GM12878 (cell line): ENCODE results near the gene NUP93. TPM values are rescaled to one million over a fixed set of nuclear protein-coding genes. Genes with fewer than 3 reads are reported as not detected.

ENCODE experiments used
- ATAC-seq: fragments of 200-7000 bp; cut with Tn5 transposase; 3 replicates; pipeline ENCODE4 v1.9.1; 2020; ENCODE audit warnings: mild to moderate bottlenecking, moderate library complexity
- BruUV-seq: library from RNA; stranded (reverse); fragments of 400-500 nt; replicated peaks from 2 replicates; lab custom pipeline; 2021; lab: Mats Ljungman, UMichigan
- CTCF ChIA-PET: fragments of 300-600 bp; sonication (Branson Sonifier 250); formaldehyde crosslinking; extraction: SDS; loops from one replicate; lab custom pipeline; 2021; ENCODE audit warnings: inconsistent platforms; lab: Yijun Ruan, JAX
- POLR2A ChIA-PET: fragments of 350-600 bp; formaldehyde crosslinking; extraction: SDS; loops from one replicate; lab custom pipeline; 2021; ENCODE audit warnings: inconsistent platforms; lab: Charles Lee
- RAD21 ChIA-PET: fragments of 300-600 bp; sonication (Branson Sonifier 250); formaldehyde crosslinking; loops from one replicate; lab custom pipeline; 2023; ENCODE audit warnings: antibody characterized with exemption; ENCODE audit not compliant: unreplicated experiment; lab: Charles Lee
- SMC1A ChIA-PET: fragments of 300-600 bp; sonication (Branson Sonifier 250); formaldehyde crosslinking; loops from one replicate; lab custom pipeline; 2023; ENCODE audit not compliant: unreplicated experiment, uncharacterized antibody; lab: Charles Lee
- DNase-seq: peaks from one replicate; pipeline ENCODE4 v3.0.0-alpha.2; 2011; ENCODE audit warnings: low read depth, low spot score
- FAIRE-seq: peaks from 3 replicates; lab custom pipeline; 2011; peaks lifted over from hg19 to GRCh38; lab: Jason Lieb, UNC
- H2AFZ ChIP-seq: 2 replicates; pipeline ENCODE4 v1.6.0; 2011; ENCODE audit warnings: low read depth, low read length, control low read depth; ENCODE audit not compliant: control insufficient read depth
- H3K27ac ChIP-seq: 2 replicates; pipeline ENCODE4 v1.5.1; 2011; ENCODE audit warnings: control low read depth; ENCODE audit not compliant: control insufficient read depth, insufficient read depth
- H3K27me3 ChIP-seq, 2 experiments: replicated peaks in 1 of 2; 2 replicates each; pipeline versions ENCODE4 v1.6.0 to v1.6.1; 2011; ENCODE audit warnings: low read length in 1 of 2; ENCODE audit not compliant: control insufficient read depth in 2 of 2, insufficient read depth in 2 of 2
- H3K36me3 ChIP-seq, 2 experiments: 2 replicates each; pipeline ENCODE4 v1.5.1; 2011; ENCODE audit warnings: low read length in 1 of 2; ENCODE audit not compliant: control insufficient read depth in 2 of 2, insufficient read depth in 2 of 2
- H3K4me1 ChIP-seq: 2 replicates; pipeline ENCODE4 v1.6.1; 2011; ENCODE audit warnings: mild to moderate bottlenecking, low read length, moderate library complexity, mixed read lengths; ENCODE audit not compliant: control insufficient read depth, insufficient read depth
- H3K4me2 ChIP-seq: 2 replicates; pipeline ENCODE4 v1.6.0; 2011; ENCODE audit warnings: control low read depth; ENCODE audit not compliant: control insufficient read depth, insufficient read depth
- H3K4me3 ChIP-seq: fragments of 200-600 bp; sonication (generic); 2 replicates; pipeline ENCODE4 v1.5.1; 2016
- H3K79me2 ChIP-seq: 2 replicates; pipeline ENCODE4 v1.6.0; 2011; ENCODE audit warnings: low read length; ENCODE audit not compliant: control insufficient read depth, insufficient read depth
- H3K9ac ChIP-seq: 2 replicates; pipeline ENCODE4 v1.8.0; 2011; ENCODE audit warnings: low read length, control low read depth, mixed read lengths; ENCODE audit not compliant: control insufficient read depth, insufficient read depth
- H3K9me3 ChIP-seq: replicated peaks from 3 replicates; pipeline ENCODE4 v1.5.1; 2011; ENCODE audit warnings: mild to moderate bottlenecking, low read length; ENCODE audit not compliant: control insufficient read depth, insufficient read depth
- H4K20me1 ChIP-seq: 2 replicates; pipeline ENCODE4 v1.6.0; 2011; ENCODE audit not compliant: control insufficient read depth, insufficient read depth
- CEBPB ChIP-seq, 2 experiments: fragments of 150-350 bp in 1 of 2; IDR thresholded peaks; 2 replicates each; pipeline ENCODE4 v1.6.1; 2012 to 2014; ENCODE audit warnings: low read depth in 2 of 2, low read length in 2 of 2, borderline replicate concordance in 1 of 2, inconsistent platforms in 1 of 2
- EED ChIP-seq: sonication (generic); IDR thresholded peaks from 2 replicates; pipeline ENCODE4 v1.6.1; 2016; ENCODE audit warnings: antibody characterized with exemption, low read depth
- EGR1 ChIP-seq, 2 experiments: IDR thresholded peaks; 1 replicate in 1 of 2; 2 replicates in 1 of 2; pipeline ENCODE4 v1.6.1; 2011 to 2012; ENCODE audit warnings: low read depth in 2 of 2, low read length in 2 of 2, borderline replicate concordance in 1 of 2, mild to moderate bottlenecking in 1 of 2, moderate library complexity in 1 of 2
- IRF5 ChIP-seq: fragments of 450-650 bp; IDR thresholded peaks from 2 replicates; pipeline ENCODE4 v1.6.1; 2017; ENCODE audit warnings: borderline replicate concordance
- MAX ChIP-seq: IDR thresholded peaks from 2 replicates; pipeline ENCODE4 v1.6.1; 2012; ENCODE audit warnings: low read depth, low read length, improper control_type of control experiment
- MLLT1 ChIP-seq: fragments of 450-650 bp; IDR thresholded peaks from 2 replicates; pipeline ENCODE4 v1.6.1; 2016; ENCODE audit warnings: mild to moderate bottlenecking
- MTA3 ChIP-seq: IDR thresholded peaks from 2 replicates; pipeline ENCODE4 v1.6.1; 2012; ENCODE audit warnings: low read length, inconsistent platforms, borderline replicate concordance
- NFIC ChIP-seq: IDR thresholded peaks from 2 replicates; pipeline ENCODE4 v1.6.1; 2012; ENCODE audit warnings: low read depth, mild to moderate bottlenecking, inconsistent platforms, low read length, moderate library complexity
- NR2C1 ChIP-seq: fragments of 450-650 bp; IDR thresholded peaks from 2 replicates; pipeline ENCODE4 v1.6.1; 2017; ENCODE audit warnings: antibody characterized with exemption, mild to moderate bottlenecking, moderate library complexity
- POLR2AphosphoS5 ChIP-seq: IDR thresholded peaks from 2 replicates; pipeline ENCODE4 v1.6.1; 2011; ENCODE audit warnings: mild to moderate bottlenecking, low read length, inconsistent platforms
- RBBP5 ChIP-seq: fragments of 200-600 bp; sonication (generic); conservative IDR thresholded peaks from 2 replicates; pipeline ENCODE4 v1.6.1; 2016
- SIN3A ChIP-seq: IDR thresholded peaks from 2 replicates; pipeline ENCODE4 v1.6.1; 2012; ENCODE audit warnings: low read depth, low read length, improper control_type of control experiment
- SMAD1 ChIP-seq: fragments of 450-650 bp; IDR thresholded peaks from 2 replicates; pipeline ENCODE4 v1.6.1; 2018; ENCODE audit warnings: mild to moderate bottlenecking, low read depth; ENCODE audit not compliant: partially characterized antibody
- SMARCA5 ChIP-seq: fragments of 450-650 bp; IDR thresholded peaks from 2 replicates; pipeline ENCODE4 v1.6.1; 2017; ENCODE audit warnings: mild to moderate bottlenecking
- SP1 ChIP-seq: IDR thresholded peaks from one replicate; pipeline ENCODE4 v1.6.1; 2011; ENCODE audit warnings: low read depth, low read length
- SREBF1 ChIP-seq: IDR thresholded peaks from 2 replicates; pipeline ENCODE4 v1.6.1; 2012; ENCODE audit warnings: mild to moderate bottlenecking, low read length
- USF1 ChIP-seq: IDR thresholded peaks from 2 replicates; pipeline ENCODE4 v1.6.1; 2011; ENCODE audit warnings: borderline replicate concordance, low read depth, mild to moderate bottlenecking, moderate library complexity, mixed read lengths, low read length; ENCODE audit not compliant: insufficient read depth; ENCODE audit errors: extremely low read length
- ZNF207 ChIP-seq: fragments of 450-650 bp; IDR thresholded peaks from 2 replicates; pipeline ENCODE4 v1.6.1; 2014; ENCODE audit warnings: antibody characterized with exemption, mild to moderate bottlenecking, borderline replicate concordance
- ZSCAN29 ChIP-seq: fragments of 450-650 bp; IDR thresholded peaks from 2 replicates; pipeline ENCODE4 v1.6.1; 2017; ENCODE audit warnings: mild to moderate bottlenecking, moderate library complexity
- WGBS: methylation state at CpG from one replicate; pipeline ENCODE4 v1.1.6; 2016; ENCODE audit warnings: low lambda C conversion rate; ENCODE audit not compliant: insufficient replicate concordance, insufficient coverage; ENCODE audit errors: missing lambda C conversion rate; 5-methylcytosine and 5-hydroxymethylcytosine counted together
- in situ Hi-C: fragments of 300-500 bp; cut with MboI; formaldehyde crosslinking; loops from 9 replicates; pipeline ENCODE4 v1.14.3; 2018; ENCODE audit warnings: mixed read lengths
- intact Hi-C: fragments of 100-400 bp; cut with micrococcal nuclease; formaldehyde crosslinking; loops from one replicate; pipeline ENCODE4 v1.14.2; 2022; ENCODE audit not compliant: unreplicated experiment
- polyA plus RNA-seq, 11 experiments: library from polyadenylated mRNA; depleted of rRNA in 4 of 11; unstranded in 6 of 11; stranded (reverse) in 5 of 11; fragments of >200 nt; fragmentation: Nextera tagmentation in 4 of 11; fragmentation: Illumina TruSeq in 1 of 11; extraction: Ambion mirVana in 4 of 11; extraction: Trizol in 1 of 11; gene quantifications; 1 replicate in 1 of 11; 2 replicates in 10 of 11; pipeline versions ENCODE4 v1.2.1 to v1.2.3, GENCODE V29; 2011 to 2016; ENCODE audit warnings: inconsistent platforms in 2 of 11, missing spikeins in 2 of 11, low read depth in 1 of 11
- total RNA-seq, 4 experiments: library from RNA; depleted of rRNA in 3 of 4; stranded (reverse); fragments of >200 nt in 3 of 4; fragmentation: Illumina TruSeq in 1 of 4; extraction: Trizol in 1 of 4; gene quantifications; 2 replicates each; pipeline versions ENCODE4 v1.2.1 to v1.2.3, GENCODE V29; 2013 to 2021

NUP93 gene
- total and polyA plus RNA-seq, 10 of the 15 experiments (the other 5 are each of a cell fraction or from before 2014, with no cell fraction given): 82.2 to 175 (median 101) TPM

- POLR2A ChIA-PET: no interaction called here
- SMC1A ChIA-PET: interaction anchor here (1.1 to 2.3 kb wide), 6 partner anchors 11 to 48 kb away, joined by 3 to 8 read pairs (median 4); no protein-coding TSS in a partner anchor
- FAIRE-seq (no peak), ATAC-seq (no peak), DNase-seq (no peak)
- RAD21 ChIA-PET: no interaction called here
- no peak overlapping the region for H2AFZ ChIP-seq
- in situ Hi-C loops: no loop called here
- H3K27me3 ChIP-seq: no peaks in the 10 kb centered on the region
- no peaks in the 10 kb centered on the region for H3K9me3 ChIP-seq
- intact Hi-C loops: no loop called here
- no peak overlapping the region for H3K27ac ChIP-seq
- TF ChIP-seq MLLT1: no peak
- TF ChIP-seq NFIC: no peak
- no peak for TF ChIP-seq NR2C1
- no peak for TF ChIP-seq SP1
- TF ChIP-seq MAX: no peak
- no peak for TF ChIP-seq USF1
- no peak for TF ChIP-seq ZNF207
- TF ChIP-seq RBBP5: no peak
- TF ChIP-seq SMAD1: no peak
- no peak for TF ChIP-seq ZSCAN29
- TF ChIP-seq SIN3A: no peak
- no peak for TF ChIP-seq POLR2AphosphoS5
- TF ChIP-seq MTA3: no peak
- TF ChIP-seq SMARCA5: no peak
- no peak for TF ChIP-seq EGR1 (IDR thresholded peaks at IDR 0.05; ENCODE audit: borderline replicate concordance in 1 of 2, low read depth in 2 of 2, low read length in 2 of 2)
- no peak for TF ChIP-seq SREBF1
- no peak for TF ChIP-seq IRF5
- TF ChIP-seq CEBPB (IDR thresholded peaks at IDR 0.05; ENCODE audit: borderline replicate concordance in 1 of 2, low read depth in 2 of 2, low read length in 2 of 2): no peak
- TF ChIP-seq EED: no peak
- no peaks in the 10 kb centered on the region for H4K20me1 ChIP-seq
- peaks cover 35% of the 10 kb centered on the region for H3K79me2 ChIP-seq
- H3K4me2 ChIP-seq: no peak overlapping the region
- H3K4me3 ChIP-seq: no peak overlapping the region
- BruUV-seq: no TSS peak
- H3K9ac ChIP-seq: no peak overlapping the region
- WGBS: 98% methylated on average over 3 of the region's 3 CpGs
- peaks cover 22% of the 10 kb centered on the region for H3K4me1 ChIP-seq
- CTCF ChIA-PET: interaction anchor here (0.6 to 1.2 kb wide), 2 partner anchors 35 to 136 kb away, joined by 3 to 4 read pairs; no protein-coding TSS in a partner anchor
- H3K36me3 ChIP-seq: no peaks in the 10 kb centered on the region
Measured at GRCh38 chr16:56736476-56736875, 6.5 kb downstream of the NUP93 start.
